ENCODE results near the gene TOX2.
A peak's percentile ranks its signal among the peaks of the same experiment; 100 is the strongest.

The TOX2 gene

DNA sequence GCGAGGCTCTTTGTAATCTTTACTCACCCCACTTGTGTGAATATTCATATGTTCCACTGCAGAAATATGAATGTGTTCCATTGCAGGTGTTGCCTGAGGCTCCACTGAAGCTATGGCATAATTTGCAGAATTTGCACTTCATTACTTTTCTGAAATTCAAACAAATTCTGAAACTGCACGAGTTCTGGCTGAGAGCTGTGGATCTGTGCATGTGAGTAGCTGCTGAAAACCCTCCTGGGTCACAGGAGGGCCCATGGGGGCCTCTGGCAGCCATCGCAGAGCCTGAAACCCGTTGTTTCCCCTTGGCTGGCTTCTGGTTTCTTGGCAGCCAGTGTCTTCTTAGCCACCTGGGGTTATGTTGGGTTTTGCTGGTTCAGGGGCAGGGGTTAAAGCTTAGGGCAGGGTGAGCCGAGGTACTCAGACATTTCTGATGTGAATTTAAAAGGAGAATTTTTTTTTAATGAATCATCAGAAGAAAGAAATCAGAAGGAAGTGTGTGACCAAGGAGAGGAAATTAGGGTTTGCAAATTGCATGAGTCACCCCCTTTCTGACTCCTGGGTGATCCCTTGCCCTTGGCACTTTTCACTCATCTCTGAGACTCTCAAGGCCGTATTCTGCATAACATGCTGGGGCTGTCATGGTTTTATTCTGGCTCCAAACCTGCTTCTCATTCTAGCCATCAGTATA is 40.6 kb downstream of the TOX2 start:
- peak; percentile 94 for FAIRE-seq
- peak; percentile 98 for DNase-seq (ENCODE audit: insufficient read length, low spot score)

DNA sequence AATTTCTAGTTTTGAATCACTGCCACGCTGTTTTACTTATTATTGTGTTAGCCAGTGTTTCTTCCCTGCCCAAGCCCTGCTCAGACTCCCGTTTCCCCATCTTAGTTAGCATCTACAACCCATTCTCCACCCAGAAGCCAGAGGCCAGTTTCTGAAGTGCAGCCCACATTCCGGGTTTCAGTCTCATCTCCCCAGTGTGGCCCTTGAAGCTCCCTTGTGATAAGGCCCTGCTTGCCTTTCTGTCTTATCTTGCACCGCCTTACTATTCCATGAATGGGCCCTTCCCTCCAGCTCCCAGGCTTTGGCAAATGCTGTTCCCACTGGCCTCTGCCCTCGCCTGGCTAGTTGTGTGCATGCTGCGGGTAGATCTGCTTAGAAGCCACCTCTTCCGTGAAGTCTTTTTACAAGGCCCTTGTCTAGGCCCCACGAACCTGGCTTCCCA is 41.1 kb downstream of the TOX2 start:
- FAIRE-seq (no peak), DNase-seq (ENCODE audit: insufficient read length, low spot score) (no peak)

DNA sequence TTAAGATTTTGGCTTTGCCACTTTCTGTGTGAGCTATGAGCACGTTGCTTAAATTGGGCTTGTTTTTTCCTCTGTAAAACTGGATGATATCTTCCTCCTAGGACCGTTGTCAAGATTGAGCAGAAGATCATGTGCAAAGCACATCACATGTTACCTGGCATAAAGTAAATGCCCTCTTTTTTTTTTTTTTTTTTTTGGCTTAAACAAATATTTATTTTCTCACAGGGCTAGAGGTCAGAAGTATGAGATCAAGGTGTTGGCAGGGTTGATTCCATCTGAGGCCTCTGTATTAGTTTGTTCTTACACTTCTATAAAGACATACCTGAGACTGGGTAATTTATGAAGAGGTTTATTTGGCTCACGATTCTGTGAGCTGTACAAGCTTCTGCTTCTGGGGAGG is 42.7 kb downstream of the TOX2 start:
- FAIRE-seq, result no peak
- DNase-seq (ENCODE audit: insufficient read length, low spot score), result no peak

DNA sequence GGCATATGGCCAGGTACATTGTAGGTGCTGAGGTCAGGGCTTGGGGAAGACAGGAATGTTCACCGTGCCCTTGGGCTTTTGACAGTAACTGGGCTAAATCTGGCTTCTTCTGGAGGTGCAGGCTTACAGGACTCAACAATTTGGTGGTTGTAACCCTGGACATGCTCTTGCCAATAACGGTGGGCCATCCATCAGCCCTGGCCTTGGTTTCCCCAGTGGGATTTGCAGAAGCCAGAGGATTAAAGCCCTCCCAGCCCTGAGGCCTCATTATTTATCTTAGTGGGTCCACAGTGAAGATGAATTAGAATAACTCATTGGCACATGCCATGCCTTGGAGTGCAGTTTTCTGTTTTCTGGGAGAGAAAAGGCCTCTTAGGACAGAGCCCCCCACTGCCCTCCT is 44.0 kb downstream of the TOX2 start:
- FAIRE-seq, result no peak

DNA sequence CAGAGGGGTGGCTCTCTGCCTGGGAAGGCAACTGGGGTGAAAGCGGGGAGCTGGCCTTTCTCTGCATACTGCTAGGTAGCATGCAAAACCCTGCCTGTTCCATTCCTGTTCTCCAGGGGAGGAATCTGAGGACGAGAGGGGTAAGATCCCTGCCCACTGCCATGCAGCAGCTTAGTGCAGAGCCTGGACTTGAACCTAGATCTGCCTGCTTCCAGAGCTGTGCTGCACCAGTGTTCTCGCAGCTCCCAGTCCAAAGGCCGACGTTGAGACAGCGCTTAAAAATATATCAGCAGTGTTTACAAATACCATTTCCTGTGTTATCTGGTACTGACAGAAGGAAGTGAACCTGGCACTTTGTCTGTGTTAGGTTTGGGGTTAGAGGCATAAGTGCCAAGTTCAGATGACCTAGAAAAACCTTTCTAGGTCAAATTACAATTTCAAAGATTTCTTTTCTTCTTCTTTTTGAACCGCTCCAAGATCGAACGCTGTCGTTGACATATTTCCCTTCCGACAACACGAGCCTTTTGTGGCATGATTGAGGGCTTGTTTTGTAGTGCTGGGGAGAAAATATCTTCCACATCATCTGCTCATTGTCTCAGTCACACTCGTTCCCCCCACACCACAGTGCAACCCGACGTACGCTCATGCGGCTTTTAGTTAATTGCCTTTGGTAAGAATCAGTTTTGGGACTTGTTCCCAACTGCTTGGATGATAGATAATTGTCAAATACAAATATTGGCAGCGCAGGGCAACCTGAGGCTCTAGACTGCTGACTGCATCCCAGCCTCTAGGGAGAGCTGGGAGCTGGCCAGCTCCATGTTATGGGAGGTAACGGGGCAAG is 44.6 kb downstream of the TOX2 start:
- FAIRE-seq (peak; percentile 74), DNase-seq (ENCODE audit: insufficient read length, low spot score) (no peak)

More for the DNA sequence above, 44.0 kb downstream of the TOX2 start:
- DNase-seq (ENCODE audit: insufficient read length, low spot score), result no peak

DNA sequence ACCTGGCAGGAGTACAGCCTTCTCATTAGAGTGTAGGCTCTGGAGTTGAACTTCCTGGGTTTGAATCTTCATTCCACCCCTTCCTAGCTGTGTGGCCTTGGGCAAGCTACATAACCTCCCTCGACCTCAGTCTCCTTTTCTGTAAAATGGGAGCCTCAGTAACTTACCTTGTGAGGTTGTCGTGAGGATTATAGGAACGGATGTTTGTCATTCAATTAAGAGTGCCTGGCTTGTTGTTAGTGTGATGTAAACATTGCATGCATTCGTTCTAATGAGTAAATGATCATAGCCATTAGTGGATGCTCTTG is 45.2 kb downstream of the TOX2 start:
- FAIRE-seq (no peak), DNase-seq (ENCODE audit: insufficient read length, low spot score) (no peak)

DNA sequence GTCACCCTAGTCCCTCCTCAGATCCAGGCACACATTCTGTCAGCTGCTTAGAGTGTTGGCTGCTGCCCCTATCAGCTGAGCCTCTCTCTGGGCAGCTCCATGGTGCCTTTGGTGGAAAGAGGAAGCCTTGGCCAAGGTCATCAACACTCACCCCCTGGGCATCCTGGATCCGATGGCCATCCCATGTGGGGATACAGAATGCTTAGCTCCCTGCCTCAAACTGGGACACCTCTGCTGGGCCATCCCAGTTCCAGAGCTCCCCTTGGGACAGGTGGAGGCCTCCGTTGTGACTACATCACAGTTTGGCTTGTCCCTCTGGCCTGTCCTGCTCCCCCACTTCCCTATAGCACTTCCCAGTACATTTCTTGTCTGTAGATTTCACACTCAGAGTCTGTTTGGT is 45.6 kb downstream of the TOX2 start:
- DNase-seq (ENCODE audit: insufficient read length, low spot score), result no peak
- FAIRE-seq, result peak; percentile 82

DNA sequence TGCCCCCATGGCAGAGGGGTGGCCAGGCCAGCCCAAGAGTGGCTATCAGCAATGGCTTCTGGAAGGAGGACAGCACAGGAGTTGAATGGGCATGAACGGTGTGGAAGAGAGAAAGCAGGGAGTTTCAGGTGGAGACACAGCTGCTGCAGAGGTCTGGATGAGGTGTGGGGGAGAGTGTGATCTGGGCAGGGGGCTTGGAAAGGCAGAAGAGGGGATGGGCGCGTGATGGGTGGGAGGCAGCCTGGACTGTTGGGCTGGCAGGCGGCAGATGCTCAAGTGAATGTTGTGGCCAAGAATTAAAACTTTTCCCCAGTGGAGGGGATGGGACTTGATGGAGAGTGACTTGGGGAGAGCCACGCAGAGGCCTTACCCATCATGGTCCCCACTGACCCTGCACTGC is 46.5 kb downstream of the TOX2 start:
- FAIRE-seq (no peak), DNase-seq (ENCODE audit: insufficient read length, low spot score) (no peak)

DNA sequence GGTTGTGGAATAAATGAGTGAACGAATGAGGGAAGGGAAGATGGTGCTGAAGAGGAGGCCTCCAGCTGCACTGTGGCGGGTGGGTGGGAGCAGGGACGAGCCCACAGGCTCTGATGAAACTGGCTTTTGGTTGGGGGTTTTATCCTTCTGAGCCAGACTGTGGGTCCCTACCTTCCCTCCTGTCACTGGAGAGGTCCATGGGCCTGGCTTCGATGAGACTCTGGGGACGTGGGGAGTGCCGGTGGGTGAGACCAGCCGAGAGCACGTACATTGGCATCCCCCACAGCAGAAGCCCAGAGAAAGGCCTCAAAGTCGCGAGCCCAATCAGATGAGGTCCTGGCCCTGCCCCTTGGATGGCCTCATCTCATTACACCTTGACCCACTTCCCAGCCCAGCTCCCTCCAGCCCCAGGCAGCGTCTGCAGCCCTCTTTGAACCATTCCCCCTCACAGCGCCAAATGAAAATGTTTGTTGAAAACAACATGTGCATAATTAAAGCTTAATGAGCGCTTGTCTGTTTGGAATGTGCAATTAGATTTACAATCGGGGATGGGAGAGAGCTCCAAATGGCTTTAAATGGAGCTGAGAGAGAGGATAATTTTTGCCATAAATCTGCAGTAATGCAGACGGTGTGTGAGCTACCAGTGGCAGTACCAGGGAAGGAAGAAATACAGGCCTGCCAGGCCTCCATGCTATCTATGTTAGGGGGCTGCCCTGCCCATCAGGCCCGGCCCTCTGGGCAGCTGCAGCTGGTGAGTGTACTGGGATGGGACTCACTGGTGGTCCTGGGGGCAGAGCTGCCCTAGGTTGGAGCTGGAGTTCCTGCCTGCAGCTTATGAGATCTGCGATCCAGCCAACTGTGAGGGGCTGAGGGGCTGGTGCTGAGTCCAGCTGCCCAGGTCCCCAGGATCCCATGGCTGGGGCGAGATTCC is 47.2 kb downstream of the TOX2 start:
- FAIRE-seq (no peak), DNase-seq (ENCODE audit: insufficient read length, low spot score) (no peak)

DNA sequence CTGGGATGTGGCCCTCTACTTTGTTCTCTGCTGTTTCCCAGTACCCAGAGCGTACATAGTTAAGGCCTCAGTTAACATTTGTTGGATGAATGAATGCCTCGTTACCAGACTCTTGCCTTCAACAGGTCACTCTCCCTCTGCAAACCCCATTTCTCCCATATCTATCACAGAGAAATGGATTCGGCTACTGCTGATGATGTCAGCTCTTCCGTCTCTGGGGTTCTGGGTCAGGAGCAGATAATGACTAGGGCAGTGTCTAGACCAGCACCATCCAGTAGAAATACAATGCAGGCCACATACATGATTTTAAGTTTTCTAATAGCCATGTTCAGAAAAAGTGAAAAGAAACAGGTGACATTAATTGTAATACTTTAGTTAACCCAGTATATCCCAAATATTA is 47.9 kb downstream of the TOX2 start:
- DNase-seq (ENCODE audit: insufficient read length, low spot score) (no peak), FAIRE-seq (no peak)

DNA sequence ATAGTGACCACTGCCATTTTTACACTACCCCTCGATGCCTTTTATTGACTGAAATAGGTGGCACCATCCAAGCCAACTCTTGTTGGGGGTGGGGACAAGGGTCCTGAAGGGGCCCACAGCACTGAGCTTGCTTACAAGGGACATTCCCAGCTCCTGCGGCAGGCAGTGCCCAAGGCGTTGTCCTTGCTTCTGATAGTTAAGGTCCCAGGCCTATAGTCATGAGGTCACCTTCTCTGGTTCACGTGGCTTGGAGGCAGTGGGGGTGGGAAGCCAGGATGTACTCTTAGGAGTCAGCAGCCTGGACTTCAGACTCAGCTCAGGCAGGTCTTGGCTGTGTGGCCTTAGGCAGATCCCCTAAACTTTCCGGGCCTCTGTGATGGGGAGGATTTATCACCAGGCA is 48.6 kb downstream of the TOX2 start:
- DNase-seq (ENCODE audit: insufficient read length, low spot score) (no peak), FAIRE-seq (peak; percentile 16)

DNA sequence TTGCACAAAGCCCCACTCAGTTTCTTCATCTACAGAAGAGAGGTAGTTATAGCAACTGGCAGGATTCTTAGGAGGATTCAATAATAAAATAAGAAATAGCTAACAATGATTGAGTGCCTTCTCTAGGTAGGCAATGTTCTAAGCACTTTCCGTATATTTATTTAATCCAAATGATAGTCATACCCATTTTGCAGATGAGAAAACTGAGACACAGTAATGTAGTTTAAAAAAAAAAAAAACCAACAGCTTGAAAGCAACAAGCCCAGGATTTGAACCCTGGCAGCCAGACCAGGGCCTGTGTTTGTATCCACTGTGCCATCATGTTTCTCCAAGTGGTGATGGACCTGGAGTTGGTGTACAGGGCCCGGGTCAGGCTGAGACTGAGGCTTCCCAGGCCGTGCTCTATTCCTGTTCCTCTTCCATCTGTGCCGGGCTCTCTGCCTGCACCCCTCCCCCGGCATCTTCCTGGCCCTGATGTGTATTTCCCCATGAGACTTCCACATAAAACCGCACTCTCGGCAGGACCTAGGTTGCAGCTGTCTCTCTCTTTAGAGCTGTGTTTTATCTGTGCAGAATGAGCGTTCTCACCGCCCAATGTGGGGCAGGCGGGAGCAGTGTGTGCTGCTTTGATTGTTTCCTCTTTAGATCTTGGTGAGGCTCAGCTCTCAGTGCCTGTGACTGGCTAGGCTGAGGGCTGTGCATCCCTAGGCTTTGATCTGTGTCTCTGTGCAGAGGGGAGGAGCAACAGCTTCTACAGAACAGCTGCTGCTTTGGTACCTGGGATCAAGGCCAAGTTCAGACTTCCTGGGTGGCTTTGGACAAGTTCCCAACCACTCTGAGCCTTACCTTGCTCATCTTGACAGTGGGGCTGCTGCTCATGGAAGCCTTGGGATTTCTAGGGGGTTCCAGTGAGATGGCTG is 49.5 kb downstream of the TOX2 start:
- no peak for DNase-seq (ENCODE audit: insufficient read length, low spot score)
- FAIRE-seq, result peak; percentile 52

DNA sequence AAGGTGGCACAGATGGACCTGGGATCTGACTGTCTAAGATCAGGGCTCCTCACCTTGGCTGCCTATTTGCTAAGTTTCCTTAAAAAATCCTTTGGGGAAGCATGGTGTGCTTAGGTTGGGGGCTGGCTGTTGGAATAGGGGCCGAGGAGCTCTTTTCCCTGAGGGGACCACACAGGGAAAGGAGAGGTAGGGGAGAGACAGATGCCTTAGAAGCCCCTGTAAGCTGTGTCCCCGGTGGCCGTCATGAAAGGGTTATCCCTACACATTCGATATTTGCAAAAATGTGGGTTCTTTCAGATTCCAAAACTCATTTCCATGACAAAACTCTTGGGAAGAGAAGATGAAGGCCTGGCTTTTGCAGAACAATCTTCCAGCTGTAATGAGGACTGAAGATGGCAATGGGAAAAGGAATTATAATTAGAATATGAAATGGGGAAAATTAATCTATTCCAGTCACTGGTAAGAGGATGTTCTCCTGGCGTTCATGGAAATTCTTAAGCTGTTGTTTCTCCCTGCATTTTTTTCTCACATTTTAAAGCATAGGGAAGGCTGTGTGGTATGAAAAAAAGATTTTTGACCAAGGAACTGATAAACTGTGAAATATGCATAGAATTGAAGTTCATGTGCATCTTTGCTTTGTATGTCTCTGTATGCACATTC is 53.8 kb downstream of the TOX2 start:
- no peak for DNase-seq (ENCODE audit: insufficient read length, low spot score)
- FAIRE-seq, result no peak

DNA sequence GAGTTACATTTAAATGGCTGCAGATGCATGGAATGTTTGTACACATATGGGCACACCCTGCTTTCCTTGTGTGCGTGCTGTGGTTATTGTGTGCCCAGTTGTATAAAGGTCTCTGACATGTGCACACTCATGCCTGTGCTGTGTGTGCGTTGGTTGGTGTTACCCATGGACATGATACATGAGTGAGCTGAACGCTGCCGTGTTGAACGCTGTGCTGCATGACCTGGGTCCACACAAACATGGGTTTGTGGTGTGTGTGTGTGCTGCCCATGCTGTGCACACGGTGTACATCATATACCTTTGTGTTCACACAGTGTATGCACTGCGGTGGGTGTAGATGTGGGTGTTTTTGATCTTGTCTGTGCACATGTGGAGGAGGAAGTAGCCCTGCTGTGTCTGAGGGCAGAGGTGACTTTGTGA is 54.4 kb downstream of the TOX2 start:
- FAIRE-seq (peak; percentile 98), DNase-seq (ENCODE audit: insufficient read length, low spot score) (no peak)

DNA sequence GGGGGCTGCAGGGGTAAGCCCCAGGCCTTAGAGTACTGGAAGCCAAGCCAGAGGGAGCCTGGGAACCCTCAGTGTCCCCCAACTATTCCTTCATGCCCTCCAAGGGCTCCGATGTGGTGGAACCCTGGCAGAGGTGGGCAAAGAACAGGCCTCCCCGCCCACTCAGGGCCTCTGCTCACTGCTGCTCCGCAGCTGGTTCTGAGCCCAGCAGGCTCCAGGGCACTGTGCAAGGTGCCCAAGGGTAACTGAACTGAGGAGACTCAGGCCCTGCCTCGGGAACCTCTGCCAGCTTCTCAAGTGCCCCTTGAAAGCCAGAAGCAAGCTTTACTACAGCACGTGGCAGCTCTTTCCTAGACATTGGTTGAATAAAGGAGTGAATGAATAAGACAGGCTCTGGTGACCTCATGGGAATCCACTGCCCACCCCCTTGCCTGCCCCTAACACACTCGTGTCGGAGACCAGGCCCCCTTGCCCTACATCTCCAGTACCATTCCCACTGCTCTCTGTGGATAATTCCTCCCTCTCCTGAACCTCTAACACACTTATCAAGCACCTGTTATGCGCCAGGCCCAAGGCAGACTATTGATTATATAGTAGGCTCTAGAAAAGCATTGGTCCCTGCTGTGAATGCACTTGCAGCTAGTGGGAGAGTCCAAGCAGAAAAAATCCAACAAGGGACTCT is 55.0 kb downstream of the TOX2 start:
- no peak for DNase-seq (ENCODE audit: insufficient read length, low spot score)
- FAIRE-seq, result peak; percentile 49

DNA sequence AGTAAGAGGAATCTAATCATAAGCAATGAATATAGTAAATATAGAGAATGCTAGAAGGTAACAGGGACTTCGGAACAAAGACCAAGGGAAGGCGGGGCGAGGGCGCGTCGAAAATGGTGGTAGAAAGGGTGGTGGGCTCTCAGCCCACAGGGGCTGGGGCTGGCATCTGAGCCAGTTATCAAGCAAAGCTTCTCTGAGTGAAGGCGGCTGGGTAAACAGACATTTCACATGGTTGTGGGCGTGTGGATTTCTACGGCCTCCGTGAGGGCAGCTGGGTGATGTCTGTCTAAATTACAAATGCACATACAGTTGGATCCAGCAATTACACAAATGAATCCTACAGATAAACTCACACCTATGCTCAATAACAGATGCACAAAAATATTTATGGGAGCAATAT is 56.6 kb downstream of the TOX2 start:
- DNase-seq (ENCODE audit: insufficient read length, low spot score) (no peak), FAIRE-seq (peak; percentile 49)

DNA sequence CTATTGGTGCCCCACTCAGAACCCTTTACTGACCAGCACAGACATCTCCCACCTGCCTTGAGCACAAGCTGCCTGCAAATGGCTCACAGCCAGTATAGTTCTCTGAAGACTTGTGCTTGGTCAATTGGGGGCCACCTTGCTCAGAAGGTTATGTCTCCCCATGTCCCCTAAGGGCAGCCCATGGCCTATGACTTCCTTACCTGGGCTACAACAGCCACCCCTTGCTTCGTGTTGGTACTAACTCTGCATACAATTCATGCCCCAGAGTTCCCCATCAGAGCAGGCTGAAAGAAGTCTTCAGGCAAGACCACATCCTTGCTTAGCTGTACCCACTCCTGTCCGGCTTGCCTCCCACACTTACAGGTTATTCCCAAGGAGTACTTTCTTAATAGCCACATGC is 57.4 kb downstream of the TOX2 start:
- DNase-seq (ENCODE audit: insufficient read length, low spot score), result no peak
- peak; percentile 83 for FAIRE-seq

DNA sequence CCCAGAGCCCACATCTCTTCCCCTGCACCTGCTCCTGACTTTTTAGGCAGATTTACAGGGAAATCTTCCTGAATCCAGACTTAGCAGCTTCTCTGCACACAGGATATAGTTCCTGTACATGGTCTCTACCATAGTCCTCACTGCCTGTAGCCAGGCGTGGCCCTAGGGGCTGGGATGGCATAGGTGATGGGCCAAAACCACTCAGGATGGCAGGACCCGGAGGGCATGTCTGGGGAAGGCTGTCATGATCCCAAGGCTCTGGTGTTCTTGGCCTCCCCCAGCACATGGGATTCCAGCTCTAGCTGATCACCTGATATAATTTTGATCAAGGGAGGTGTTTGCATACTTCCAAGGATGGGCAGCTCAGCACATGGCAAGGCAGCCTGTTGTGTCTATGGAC is 58.0 kb downstream of the TOX2 start:
- FAIRE-seq, result no peak
- no peak for DNase-seq (ENCODE audit: insufficient read length, low spot score)

DNA sequence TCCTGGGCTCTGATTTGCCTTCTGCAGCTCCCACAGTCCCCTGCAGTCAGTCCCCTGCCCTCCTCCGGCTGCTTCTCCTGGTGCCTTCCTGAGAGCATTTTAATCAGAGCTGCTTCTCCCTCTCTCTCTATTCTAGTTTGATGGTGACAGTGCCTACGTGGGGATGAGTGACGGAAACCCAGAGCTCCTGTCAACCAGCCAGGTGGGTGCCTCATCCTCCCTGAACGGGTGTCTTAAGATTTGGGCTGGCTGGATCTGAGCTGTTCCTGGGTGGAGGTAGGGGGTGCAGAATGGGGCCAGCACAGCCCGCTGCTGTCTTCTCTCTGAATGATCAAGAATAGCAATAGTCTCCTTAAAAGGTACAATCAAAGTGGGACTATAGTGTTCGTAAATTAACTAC is 58.6 kb downstream of the TOX2 start:
- no peak for FAIRE-seq
- no peak for DNase-seq (ENCODE audit: insufficient read length, low spot score)

Data from HTR-8/SVneo (cell line).